ENCODE measurements around the gene DHRS12.

The DHRS12 gene

GRCh38 chr13:51724721-51725120, 79.2 kb downstream of the DHRS12 start:
- no peak for DNase-seq (ENCODE audit: low read depth)

- DNase-seq (ENCODE audit: low read depth): no peak
These were observed 80.4 kb downstream of the DHRS12 start for GRCh38 chr13:51723529-51723928.

GRCh38 chr13:51721496-51721895, 82.5 kb downstream of the DHRS12 start:
- no peak for DNase-seq (ENCODE audit: low read depth)

GRCh38 chr13:51719394-51719793, 84.6 kb downstream of the DHRS12 start:
- DNase-seq (ENCODE audit: low read depth): no peak

Data from stimulated activated CD8-positive, alpha-beta memory T cell treated with anti-CD3 and anti-CD28 coated beads, Interleukin-4, amount 100 ng/mL, for 24 hours (primary cell).